Spleen (tissue), 11 donors: ENCODE data around the gene CCDC157. TPM values are rescaled to one million over a fixed set of nuclear protein-coding genes. Genes with fewer than 3 reads are reported as not detected.

Experiments used
- DNase-seq: peaks from one replicate; pipeline ENCODE4 v3.0.0-alpha.2; 2020
- H3K27ac ChIP-seq, 8 donors: fragments of 200-600 bp; sonication (generic) in 7 of 8; 1 replicate in 4 of 8; 2 replicates in 4 of 8; pipeline versions ENCODE4 v1.5.0 to v1.8.0; 2016 to 2021; ENCODE audit warnings: inconsistent platforms in 4 of 8, mild to moderate bottlenecking in 4 of 8, moderate library complexity in 1 of 8
- H3K27me3 ChIP-seq, 7 donors: fragments of 200-600 bp; sonication (generic) in 6 of 7; replicated peaks in 1 of 7; 1 replicate in 4 of 7; 2 replicates in 3 of 7; pipeline versions ENCODE4 v1.5.0 to v1.8.0; 2016 to 2021; ENCODE audit warnings: inconsistent platforms in 3 of 7, mild to moderate bottlenecking in 1 of 7
- H3K36me3 ChIP-seq, 6 donors: fragments of 200-600 bp; sonication (generic) in 5 of 6; 1 replicate in 4 of 6; 2 replicates in 2 of 6; pipeline versions ENCODE4 v1.5.0 to v1.8.0; 2016 to 2021; ENCODE audit warnings: inconsistent platforms in 2 of 6
- H3K4me1 ChIP-seq, 6 donors: fragments of 200-600 bp; sonication (generic) in 5 of 6; 1 replicate in 3 of 6; 2 replicates in 3 of 6; pipeline versions ENCODE4 v1.5.0 to v1.8.0; 2016 to 2021; ENCODE audit warnings: inconsistent platforms in 3 of 6
- H3K4me3 ChIP-seq, 8 donors: fragments of 200-600 bp; sonication (generic) in 7 of 8; 1 replicate in 4 of 8; 2 replicates in 4 of 8; pipeline versions ENCODE4 v1.5.0 to v1.8.0; 2016 to 2021; ENCODE audit warnings: inconsistent platforms in 4 of 8, mild to moderate bottlenecking in 4 of 8, moderate library complexity in 2 of 8
- H3K9me3 ChIP-seq, 8 donors: fragments of 200-600 bp; sonication (generic) in 7 of 8; 1 replicate in 4 of 8; 2 replicates in 4 of 8; pipeline versions ENCODE4 v1.5.0 to v1.8.0; 2016 to 2021; ENCODE audit warnings: inconsistent platforms in 4 of 8
- CTCF ChIP-seq, 11 experiments: fragments of 200-600 bp in 7 of 11; fragments of 450-650 bp in 4 of 11; sonication (generic) in 4 of 11; IDR thresholded peaks in 8 of 11; conservative IDR thresholded peaks in 3 of 11; 1 replicate in 7 of 11; 2 replicates in 4 of 11; pipeline versions ENCODE4 v1.4.0 to v1.8.0; 2016 to 2021; ENCODE audit warnings: antibody characterized with exemption in 11 of 11, inconsistent platforms in 4 of 11, mild to moderate bottlenecking in 1 of 11
- POLR2A ChIP-seq, 3 donors: fragments of 450-650 bp; IDR thresholded peaks; one replicate each; pipeline ENCODE4 v1.5.1; 2017; ENCODE audit warnings: antibody characterized with exemption in 3 of 3, mild to moderate bottlenecking in 1 of 3
- POLR2AphosphoS5 ChIP-seq, 3 donors: sonication (generic); formaldehyde crosslinking; IDR thresholded peaks; one replicate each; pipeline ENCODE4 v1.5.1; 2017; ENCODE audit warnings: antibody characterized with exemption in 3 of 3
- WGBS, 5 donors: extraction: QIAGEN DNeasy Blood & Tissue Kit in 3 of 5; methylation state at CpG; one replicate each; pipeline versions ENCODE4 v1.1.5 to v1.1.7; 2013 to 2018; 5-methylcytosine and 5-hydroxymethylcytosine counted together
- intact Hi-C: fragments of 100-400 bp; cut with DNase I; formaldehyde crosslinking; loops from one replicate; pipeline ENCODE4 v1.15.0; 2023; ENCODE audit warnings: low total_unique reads
- polyA plus RNA-seq, 3 donors: library from polyadenylated mRNA; stranded (reverse); fragments of 200-250 nt; gene quantifications; one replicate each; pipeline ENCODE4 v1.2.1, GENCODE V29; 2013
- total RNA-seq, 7 donors: library from RNA; depleted of rRNA in 3 of 7; stranded (reverse); fragments of >200 nt in 3 of 7; fragmentation: NEBNext Ultra II Directional in 4 of 7; extraction: Animal tissue kit (Norgen Biotek cat#: 25700) in 4 of 7; gene quantifications; one replicate each; pipeline versions ENCODE4 v1.1.0 to v1.2.1, GENCODE V29; 2016 to 2021
- donor health status: healthy with polysubstance abuse.
- donor health status: DM: no; HTN: no; CAD: no; lungs with moderate emphysema.
- donor health status: DM: no; HTN: no; CAD: no.
- donor health status: Bipolar disorder and iron deficiency.
- donor health status: healthy.
- donor health status: DM: no; HTN: no; CAD: no.
- donor health status: DM: yes; HTN: yes; CAD: no.

The CCDC157 gene
- total and polyA plus RNA-seq, 10 donors = 2.1 to 8.1 (median 3.7) TPM

GRCh38 chr22:30361916-30362650 lies 5.3 kb downstream of the CCDC157 start:
- no peak for DNase-seq

DNA sequence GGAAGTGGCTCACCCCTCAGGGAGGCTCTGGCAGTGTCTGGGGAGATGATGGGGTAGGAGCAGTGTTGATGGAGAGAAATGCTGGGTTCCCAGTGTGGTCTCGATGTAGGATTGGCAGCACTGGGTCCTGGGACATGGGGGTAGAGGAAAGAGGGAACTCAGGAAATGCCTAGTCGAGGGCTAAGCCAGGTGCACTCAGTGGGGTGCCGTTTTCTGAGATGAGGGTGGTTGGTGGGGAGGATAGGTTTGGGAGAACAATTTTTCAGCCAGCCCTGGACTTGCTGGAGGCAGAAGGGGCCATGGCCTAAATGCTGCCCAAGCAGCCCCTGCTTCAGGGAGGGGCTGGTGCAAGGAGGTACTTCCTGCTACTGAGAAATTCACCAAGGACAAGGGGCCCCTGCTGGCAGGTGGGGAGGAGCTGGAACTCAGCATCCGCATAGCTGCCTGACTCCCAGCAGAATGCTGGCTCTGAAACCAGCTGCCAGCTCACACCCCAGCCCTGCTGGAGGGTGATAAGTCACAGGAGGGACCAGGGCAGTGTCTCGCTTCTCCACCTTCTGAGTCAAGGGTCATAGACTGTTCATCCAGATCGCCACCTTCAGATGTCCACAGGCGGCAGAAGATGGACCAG lies 6.0 kb downstream of the CCDC157 start:
- TF ChIP-seq POLR2AphosphoS5 (IDR thresholded peaks at IDR 0.05) (no peak), CTCF (IDR thresholded peaks at IDR 0.05 in 8 of 11, conservative IDR thresholded peaks at IDR 0.05 in 3 of 11) (no peak), POLR2A (IDR thresholded peaks at IDR 0.05) (no peak)
- Histone ChIP-seq H3K4me1 (peaks cover 0 to 4% (median 3%) of the 10 kb centered on the region in 6 donors), H3K27ac (no peak overlapping the region), H3K27me3 (no peaks in the 10 kb centered on the region), H3K9me3 (no peaks in the 10 kb centered on the region), H3K36me3 (peaks cover 0 to 28% (median 0%) of the 10 kb centered on the region in 6 donors), H3K4me3 (no peak overlapping the region)
- WGBS, 5 donors = 73 to 83% (median 80%) methylated on average over 6 to 7 of the region's 7 CpGs
- intact Hi-C loops = no loop called here
- no peak for DNase-seq

More at GRCh38 chr22:30361916-30362650, 5.3 kb downstream of the CCDC157 start:
- H3K36me3 ChIP-seq = peaks cover 0 to 28% (median 0%) of the 10 kb centered on the region in 6 donors
- no peak overlapping the region for H3K27ac ChIP-seq
- TF ChIP-seq POLR2AphosphoS5 (IDR thresholded peaks at IDR 0.05) (no peak), POLR2A (IDR thresholded peaks at IDR 0.05) (no peak), CTCF (IDR thresholded peaks at IDR 0.05 in 8 of 11, conservative IDR thresholded peaks at IDR 0.05 in 3 of 11) (no peak)
- no peak overlapping the region for H3K4me3 ChIP-seq
- 81 to 87% (median 84%) methylated on average over 10 of the region's 10 CpGs for WGBS, 5 donors
- intact Hi-C loops = no loop called here
- H3K27me3 ChIP-seq = no peaks in the 10 kb centered on the region
- no peaks in the 10 kb centered on the region for H3K9me3 ChIP-seq
- peaks cover 4 to 11% (median 10%) of the 10 kb centered on the region in 6 donors for H3K4me1 ChIP-seq

DNA sequence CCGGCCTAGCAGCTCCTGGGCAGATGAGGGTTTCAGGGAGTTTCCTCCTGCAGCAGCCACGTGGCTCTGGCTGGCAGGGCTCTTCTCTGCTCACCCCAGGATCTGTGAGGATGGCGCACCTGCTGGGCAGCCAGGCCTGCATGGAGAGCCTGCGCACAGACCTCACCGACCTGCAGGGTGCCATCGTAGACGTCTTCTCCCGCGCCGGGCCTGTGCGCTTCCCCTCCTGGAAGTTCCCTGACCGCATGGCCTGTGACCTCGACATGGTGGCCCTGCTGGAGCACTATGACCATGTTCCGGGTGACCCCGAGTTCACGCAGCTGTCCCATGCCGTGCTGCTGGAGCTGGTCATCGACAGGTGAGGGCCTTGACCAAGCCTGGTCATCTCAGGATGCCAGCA lies 9.1 kb downstream of the CCDC157 start:
- intact Hi-C loops = no loop called here
- no peak overlapping the region for H3K27ac ChIP-seq
- TF ChIP-seq CTCF (IDR thresholded peaks at IDR 0.05 in 8 of 11, conservative IDR thresholded peaks at IDR 0.05 in 3 of 11) (no peak), POLR2AphosphoS5 (IDR thresholded peaks at IDR 0.05) (no peak), POLR2A (IDR thresholded peaks at IDR 0.05) (no peak)
- H3K36me3 ChIP-seq = peaks cover 0 to 28% (median 0%) of the 10 kb centered on the region in 6 donors
- no peaks in the 10 kb centered on the region for H3K9me3 ChIP-seq
- DNase-seq = no peak
- no peaks in the 10 kb centered on the region for H3K27me3 ChIP-seq
- H3K4me3 ChIP-seq = no peak overlapping the region
- no peaks in the 10 kb centered on the region for H3K4me1 ChIP-seq
- WGBS, 5 donors = 93 to 96% (median 93%) methylated on average over 5 to 18 of the region's 18 CpGs

DNA sequence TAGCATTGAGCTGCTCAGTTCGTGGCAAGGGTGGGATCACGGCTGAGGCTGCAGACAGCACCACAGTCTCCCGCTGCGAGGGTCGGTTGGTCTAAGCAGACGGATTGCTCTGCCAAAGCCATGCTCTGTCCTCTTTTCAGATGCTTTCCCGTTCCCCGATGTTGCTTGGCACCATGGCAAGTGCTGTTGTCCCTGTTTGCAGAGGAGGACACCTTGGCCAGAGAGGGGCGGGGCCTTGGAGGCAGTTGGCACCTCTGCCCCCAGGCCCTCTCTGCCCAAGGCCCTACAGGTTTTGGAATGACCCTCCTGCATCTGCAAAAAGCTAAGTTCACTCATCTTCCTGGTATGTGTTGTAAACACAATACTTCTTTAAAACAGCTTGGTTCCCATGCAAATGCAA lies 11.6 kb downstream of the CCDC157 start:
- Histone ChIP-seq H3K4me3 (no peak overlapping the region), H3K27ac (no peak overlapping the region), H3K27me3 (no peaks in the 10 kb centered on the region), H3K4me1 (peaks cover 0 to 15% (median 10%) of the 10 kb centered on the region in 6 donors), H3K9me3 (no peaks in the 10 kb centered on the region), H3K36me3 (peaks cover 0 to 14% (median 0%) of the 10 kb centered on the region in 6 donors)
- no peak for DNase-seq
- TF ChIP-seq POLR2AphosphoS5 (IDR thresholded peaks at IDR 0.05) = no peak
- intact Hi-C loops = no loop called here
- WGBS, 5 donors = 89 to 94% (median 93%) methylated on average over 6 to 9 of the region's 9 CpGs
